HT1080 (cell line): ENCODE data around the gene CPNE4. TPM values are rescaled to one million over a fixed set of nuclear protein-coding genes. Genes with fewer than 3 reads are reported as not detected.

Experiments used
- DNase-seq: peaks from one replicate; pipeline ENCODE4 v3.0.0-alpha.2; 2015; ENCODE audit warnings: low read depth
- total RNA-seq: library from RNA; depleted of rRNA; stranded (reverse); fragments of >200 nt; shearing (Covaris generic); gene quantifications from 2 replicates; pipeline ENCODE4 v1.2.3, GENCODE V29; 2014

Gene CPNE4
- total RNA-seq, 1 experiment from 2014 or later: not detected

DNA sequence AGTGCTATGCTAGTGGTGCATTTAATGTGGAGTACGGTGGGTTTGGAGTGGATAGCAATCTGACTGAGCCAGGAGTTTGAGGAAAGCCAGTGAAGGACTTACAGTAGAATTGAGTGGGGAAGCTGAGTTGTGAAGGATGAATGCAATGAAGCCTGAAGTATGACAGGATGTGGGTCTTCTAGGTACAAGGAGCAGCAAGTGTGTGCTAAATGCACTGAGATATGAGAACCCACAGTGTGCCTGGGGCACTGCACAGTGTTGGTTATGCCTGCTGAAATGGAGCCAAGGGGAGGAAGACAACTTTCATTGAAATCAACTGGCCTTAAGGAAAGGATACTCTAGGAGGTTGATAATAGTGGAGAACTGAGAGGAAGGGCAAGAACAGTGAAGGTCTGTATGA is 426.5 kb downstream of the CPNE4 start:
- DNase-seq: peak; percentile 21

DNA sequence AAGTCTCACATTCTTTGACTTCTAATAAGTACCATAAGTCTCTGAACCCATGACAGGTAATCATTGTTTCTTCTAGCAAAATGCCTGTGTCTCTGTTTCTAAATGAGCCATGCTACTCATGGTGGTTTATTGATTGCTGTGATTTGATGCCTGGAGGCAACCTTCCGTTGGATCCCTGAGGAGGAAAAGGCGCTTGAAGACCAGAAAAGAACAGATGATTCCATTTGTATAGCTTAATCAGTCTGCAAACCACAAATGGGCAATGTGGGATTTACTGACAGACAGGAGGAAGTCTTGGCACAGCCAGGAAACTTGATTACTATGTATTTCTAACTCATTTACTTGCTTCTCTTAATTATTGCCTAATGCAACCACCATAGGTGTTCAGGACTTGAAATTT is 428.9 kb downstream of the CPNE4 start:
- no peak for DNase-seq

DNA sequence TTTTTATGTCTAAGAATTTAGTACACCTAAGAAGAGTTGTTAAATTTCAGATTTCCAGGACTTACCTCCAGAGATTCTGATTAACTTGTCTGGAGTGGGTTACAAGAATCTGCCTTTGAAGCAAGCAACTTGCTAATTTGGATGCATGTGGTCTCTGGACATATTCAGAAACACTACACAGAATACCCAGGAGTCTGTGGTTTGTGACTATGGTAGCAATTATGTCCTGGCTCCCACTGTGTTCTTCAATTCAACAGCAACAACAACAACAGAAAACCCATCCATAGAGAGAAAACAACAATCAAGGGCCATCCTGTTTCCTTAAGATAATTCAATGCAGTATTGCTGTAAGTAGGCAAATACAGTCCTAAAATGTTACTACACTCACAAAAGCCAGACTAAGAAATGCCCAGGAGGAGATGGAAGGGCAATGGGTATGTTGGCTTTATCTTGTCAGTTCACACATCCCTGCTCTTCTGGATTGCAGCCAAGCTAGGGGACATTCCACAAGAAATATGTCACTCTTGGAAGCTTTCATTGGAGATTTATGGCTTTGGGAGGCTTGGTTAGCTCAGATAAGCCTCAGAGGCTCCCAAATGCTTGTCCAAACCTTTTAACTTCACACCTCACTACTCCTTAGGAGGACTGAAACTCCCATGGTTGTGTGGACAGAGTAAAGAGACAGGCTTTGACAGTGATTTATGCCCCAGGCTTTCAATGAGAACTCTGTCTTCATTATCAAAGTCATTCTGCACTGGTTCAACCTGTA is 432.6 kb downstream of the CPNE4 start:
- no peak for DNase-seq

DNA sequence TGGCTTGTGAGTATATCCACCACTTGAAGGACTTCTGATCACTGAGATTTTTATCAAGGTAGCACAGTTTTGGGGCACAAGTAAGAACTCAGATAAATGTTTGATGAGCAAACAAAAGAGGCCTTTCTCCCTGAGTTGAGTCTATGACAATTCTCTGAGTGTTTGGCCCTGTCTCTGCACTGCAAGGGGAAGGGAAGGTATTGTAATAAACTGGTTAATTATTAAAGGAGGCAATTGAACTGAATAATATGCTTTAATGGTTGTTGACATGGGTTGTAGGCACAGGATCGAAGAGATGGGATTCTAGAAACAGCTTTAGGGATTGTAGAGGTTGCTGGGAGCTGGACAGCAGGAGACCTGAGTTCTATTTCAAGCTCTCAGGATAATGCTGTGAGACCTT is 437.0 kb downstream of the CPNE4 start:
- no peak for DNase-seq

DNA sequence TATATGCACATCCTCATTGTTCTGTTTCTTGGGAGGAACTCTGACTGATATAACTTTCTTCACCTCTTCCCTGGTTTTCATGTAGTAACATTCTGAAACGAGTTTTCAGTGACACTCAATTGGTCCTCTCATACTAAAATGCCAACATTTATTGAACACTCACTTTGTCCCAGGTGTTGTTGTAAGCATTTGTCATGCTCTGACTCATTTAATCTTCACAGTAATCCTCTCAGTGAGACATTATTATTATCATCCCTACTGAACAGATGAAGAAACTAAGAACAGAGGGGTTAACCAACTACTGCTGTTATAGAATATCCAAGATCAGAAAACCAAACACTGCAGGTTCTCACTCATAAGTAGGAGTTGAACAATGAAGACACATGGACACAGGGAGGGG is 437.9 kb downstream of the CPNE4 start:
- DNase-seq: peak; percentile 25

DNA sequence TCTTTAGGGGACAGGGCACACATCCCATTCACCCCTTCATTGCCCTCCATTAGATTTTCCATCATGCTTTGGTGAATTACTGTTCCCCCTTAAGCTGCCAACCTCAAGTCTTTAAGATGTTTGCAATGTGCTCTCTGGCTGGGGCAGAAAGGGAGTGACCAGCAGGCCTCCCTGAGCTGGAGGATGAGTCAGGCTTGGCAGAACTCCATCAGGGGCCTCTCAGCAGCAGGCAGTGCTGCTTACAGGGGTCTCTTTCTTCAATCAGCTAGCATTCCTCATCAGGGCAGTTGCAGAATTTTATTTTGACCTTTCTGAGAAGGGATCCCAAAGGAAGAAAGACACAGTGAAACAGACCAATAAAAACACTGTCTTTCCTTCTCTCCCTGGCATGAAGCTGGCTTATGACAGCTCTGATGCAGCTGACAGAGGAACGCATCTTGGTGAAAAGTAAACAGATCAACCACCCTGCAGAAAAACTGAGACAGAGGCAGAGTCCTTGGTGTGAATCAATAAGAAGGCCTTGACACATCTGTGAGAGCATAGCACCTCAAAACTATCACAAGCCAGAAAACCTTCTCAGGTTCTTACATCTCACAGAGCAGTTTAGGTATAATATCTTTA is 443.3 kb downstream of the CPNE4 start:
- DNase-seq: peak; percentile 75

DNA sequence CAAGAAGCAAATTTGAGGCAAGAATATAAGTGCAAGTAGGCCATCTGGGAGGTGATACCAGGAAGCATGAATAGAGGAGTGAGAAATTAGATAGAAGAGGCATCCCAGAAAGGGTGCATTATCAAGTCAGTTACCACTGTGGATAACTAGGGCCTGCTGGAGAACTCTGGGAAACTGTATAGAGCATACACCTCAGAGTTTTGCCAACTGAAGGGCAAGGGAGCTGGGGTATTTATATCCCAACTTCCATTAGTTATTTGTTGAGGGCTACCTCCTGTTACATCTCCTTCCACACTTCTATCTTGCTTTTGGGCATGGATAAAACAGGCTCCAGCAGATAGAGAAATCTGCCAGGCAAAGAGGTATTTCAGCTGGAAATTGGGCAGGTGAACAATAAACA is 448.5 kb downstream of the CPNE4 start:
- DNase-seq: no peak

DNA sequence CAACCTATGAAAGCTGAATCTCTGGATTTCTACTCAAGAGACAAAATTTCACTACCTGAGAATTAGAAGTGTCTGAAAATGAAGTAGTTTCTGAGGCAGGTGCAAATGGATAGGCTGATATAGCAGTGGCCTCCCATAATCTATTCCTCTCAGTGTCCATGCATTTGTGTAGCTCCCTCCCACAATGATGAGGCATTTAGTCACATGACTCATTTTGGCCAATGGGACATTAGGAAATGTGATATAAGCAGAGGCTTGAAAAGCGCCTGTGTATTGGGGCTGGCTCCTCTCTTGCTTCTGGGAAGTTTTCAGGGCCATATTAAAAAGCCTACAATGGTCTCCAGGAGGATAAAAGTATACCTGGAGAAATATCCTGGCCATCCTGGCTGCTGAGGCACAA is 452.4 kb downstream of the CPNE4 start:
- DNase-seq: peak; percentile 43

DNA sequence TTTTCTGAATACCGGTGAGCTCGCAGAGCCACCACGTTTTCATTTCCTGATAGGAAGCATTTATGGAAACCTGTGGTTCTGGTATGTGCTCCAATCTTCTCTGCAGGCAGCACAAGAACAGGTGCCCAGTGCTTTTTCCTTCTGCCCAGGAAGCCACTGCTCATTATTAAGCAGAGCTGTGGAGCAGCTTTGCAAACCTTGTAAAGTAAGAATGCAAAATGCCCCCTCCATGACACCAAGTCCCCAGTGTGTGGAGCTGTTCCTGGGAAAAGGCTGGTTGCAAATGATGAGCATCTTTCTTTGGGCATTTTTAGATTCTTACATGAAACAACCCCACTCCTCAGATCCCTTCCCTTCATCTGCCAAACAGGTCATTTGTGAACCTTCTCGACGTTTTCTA is 466.4 kb downstream of the CPNE4 start:
- no peak for DNase-seq

DNA sequence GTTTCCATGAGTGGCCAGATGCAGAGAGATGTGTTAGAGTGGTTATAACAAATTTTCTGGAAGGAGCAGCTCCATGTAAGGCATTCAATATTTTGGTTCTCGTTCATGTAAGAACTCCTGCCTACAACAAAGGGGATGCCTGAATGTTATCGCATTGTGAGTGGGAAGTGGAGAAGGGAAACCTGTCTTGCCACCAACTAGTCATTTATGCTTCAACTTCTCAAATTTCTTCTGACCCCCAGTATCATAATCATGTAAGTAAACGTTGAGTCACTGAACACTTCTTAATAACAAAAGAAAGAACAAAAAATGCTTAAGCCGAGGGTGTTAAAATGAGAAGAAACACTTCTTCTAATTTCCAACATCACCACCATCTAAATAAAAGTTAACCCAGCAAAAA is 470.0 kb downstream of the CPNE4 start:
- no peak for DNase-seq

DNA sequence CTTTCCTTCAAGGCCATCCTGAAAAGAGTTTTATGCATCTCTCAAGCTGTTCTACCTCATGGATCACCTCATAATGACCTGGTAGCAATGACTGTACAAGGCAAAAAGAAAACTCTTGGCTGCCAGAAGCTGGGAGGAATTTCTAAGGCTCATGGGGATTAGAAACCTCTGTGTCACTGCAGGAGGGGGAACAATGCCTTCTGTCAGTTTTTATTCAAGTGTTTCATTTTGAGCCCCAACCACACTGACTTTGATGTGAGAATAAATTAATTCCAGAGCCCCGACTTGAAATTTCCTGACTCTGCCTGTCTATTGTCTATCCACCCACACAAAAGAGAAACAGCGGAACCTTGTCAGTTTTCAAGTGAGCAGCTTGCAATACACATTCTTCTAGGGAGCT is 473.3 kb downstream of the CPNE4 start:
- DNase-seq: peak; percentile 9

DNA sequence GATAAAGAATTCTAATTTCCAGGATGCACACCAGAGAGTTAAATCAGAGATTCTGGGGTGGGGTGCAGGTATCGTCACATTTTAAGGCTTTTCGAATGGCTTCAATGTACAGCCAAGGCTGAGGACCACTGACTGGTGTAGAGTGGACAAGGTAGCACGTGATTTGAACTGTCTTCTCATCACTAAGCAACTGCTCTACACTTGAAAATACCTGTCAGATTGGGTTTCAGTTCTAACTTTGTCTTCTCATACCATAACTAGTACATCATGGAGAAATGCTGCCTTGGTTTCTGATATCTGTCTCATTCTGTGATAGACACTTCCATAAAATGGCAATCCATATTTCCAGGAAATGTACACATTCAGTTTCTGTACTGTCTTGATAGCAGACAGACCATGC is 474.0 kb downstream of the CPNE4 start:
- no peak for DNase-seq

DNA sequence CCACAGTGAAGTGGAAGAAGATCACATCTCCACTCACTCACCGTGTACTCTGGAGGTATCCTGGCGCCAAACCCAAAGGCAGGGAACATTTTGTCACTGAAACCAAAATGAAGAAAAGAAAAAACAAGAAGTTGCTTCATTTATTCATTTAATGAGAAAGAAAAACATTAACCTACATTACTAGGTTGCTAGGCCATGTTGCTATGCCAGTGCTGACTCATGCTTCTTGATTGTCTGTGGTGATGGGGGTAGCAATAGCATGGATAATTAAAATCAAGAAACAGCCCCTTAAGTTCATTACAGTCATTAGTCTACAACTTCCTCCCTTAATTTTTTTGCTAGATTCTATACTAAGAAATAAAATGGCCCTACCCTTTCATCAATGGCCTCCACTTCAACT is 479.4 kb downstream of the CPNE4 start:
- no peak for DNase-seq

DNA sequence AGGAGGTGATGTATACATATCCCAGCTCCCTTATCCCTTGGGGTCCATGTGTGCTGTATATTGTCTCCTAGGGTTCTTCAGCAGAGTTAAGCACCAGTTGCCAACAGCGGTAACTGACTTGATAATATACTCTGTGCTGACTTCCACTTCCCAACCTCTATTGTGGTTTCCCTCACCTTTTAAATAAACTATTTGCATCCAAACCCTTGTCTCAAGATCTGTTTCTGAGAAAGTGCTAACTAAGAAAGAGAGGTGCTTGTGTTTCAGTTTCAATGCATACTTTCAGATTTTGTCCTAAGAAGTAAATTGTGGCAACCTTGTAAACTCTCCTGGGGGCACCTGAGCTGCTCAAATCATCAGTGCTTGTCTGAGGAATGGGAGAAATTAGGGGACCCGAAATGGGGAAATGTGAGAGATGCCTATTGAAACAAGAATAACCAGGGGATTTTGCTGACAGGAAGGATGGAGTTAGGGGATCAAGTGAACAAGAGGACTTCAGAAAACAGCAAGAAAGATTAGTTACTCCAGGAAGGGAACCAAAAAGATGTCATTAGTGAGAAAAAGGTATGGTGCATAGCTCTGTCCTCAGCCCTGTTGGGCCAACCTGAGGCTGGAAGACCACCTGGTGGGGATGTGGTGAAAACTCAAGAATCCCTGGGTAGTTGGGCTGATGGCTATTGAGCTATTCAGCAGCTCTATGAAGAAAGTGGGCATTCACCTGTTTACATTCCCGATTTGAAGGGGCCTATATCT is 481.1 kb downstream of the CPNE4 start:
- DNase-seq: no peak

DNA sequence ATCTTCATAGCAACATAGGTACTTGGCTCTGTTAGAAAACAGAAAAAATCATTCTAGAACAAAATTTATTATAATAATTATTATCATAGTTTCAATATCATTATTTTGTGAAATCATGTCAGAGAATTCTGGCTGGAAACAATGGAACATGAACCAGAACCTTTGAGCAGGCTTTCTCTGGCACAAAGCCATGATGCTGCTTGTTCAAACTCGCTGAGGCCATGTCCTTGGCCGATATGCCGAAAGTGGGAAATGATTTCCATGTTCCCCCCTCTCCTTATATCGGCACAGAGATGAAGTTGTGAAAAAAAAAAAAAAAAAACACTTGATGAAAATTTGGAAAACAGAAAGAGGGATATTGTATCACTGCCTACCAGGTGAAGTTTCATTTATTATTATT is 483.1 kb downstream of the CPNE4 start:
- DNase-seq: no peak

DNA sequence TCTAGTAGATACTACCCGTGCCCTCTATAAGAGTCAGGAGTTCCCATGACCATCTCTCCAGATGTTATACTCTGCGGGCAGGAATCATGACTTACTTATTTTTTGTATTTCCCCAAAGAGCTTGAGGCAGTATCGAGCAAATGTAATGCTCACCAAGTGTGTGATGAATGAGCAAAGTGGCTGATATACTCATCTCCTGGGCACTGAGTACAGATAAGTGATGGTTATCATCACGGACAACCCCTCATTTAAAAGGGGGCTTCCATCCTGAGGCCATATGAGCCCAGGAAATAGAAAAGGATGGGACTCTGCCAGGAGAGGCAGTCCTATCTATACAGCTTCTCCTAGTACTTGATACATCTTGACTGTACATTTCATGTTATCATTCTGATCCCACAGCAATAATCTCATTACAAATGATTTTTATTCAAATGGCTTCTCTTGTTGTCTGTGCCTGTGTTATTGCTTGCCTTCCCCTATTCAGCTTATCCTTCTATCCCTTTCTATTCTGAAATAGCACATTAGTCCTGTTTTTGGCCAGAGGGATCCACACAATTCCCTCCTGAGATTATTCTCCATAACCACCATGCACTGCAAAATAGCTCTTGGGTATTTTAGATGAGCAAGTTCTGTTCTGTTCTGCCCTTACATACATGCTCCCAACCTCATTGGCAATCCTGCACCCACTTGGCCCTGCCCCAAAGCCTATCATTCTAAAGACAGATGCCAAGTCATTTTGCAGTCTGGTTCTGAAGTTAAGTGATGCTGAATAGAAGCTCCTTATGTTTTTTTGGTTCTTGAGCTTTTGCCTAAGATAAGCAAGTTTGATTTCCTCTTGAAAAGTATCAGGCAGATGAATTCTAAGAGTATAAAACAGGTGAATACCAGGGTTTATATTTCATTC is 484.0 kb downstream of the CPNE4 start:
- no peak for DNase-seq

DNA sequence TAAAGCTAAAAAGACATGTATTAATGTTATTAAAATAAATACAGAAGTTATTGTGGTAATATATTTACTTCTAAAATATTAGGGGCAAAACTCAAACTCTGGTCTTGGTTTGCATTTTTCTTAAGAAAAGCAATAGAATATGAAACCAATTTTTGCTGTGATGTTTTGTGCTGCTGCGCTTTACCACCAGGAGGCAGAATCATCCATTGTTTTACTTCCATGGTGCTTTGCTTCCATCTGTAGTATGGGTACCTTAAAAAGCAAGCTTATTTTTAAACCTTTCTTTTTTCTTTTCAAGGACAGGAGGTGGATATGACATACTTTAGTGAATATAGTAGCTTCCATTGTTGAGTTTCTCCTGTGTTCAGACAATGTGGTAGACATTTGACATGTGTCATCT is 485.5 kb downstream of the CPNE4 start:
- DNase-seq: peak; percentile 25

DNA sequence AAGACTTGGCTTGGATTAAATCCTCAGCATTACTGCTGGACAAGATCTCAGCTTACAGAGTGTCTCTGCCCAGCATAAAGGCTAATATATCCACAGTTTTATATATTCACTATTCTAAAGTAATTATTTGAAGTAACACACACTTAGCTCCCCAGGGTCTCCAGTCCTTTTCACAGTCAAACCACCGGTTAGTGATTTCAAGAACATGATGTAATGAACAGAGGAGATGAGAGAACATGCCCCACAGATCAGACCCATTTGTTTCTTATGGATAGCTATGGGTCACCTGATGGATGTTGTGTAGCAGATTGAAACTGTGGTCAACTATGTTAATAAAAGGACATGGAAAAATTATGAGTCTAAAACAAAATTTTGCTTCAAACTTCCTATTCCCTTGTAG is 487.2 kb downstream of the CPNE4 start:
- no peak for DNase-seq

DNA sequence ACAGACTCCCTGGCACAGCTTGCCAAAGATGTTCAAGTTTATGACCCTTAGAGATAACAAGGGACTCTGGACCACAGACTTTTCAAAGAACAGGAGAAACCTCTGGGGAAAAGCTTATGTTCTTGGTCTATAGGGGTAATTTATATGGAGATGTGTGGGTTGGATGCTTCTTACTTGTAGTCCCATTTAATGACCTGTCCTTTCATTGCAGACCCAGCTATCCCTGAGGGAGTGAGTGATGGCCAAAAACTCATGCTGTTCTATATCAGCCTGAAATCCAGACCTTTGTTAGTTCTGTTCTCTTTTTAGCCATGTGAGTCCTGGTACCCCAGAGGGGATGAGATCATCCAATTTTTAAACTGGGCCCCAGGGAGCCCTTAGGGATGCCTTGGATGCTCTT is 488.4 kb downstream of the CPNE4 start:
- DNase-seq: no peak

DNA sequence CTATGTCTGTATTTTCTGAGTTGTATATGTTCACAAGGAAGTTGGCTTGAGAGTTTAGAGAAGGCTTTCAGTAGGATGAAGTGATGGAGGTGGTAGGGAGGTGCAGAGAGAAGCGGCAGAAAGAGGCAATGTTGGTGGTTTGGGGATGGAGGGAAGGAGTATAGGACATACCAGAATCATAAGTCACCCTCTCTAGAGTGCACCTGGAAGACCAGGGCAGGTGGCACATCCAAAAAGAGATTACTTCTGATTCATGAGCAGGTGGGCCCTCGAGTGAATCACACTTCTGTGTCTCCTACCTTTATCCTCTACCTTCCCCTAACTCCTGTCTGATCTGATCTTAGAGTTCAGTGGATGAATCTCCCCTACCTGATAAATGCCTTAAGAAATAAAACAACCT is 490.3 kb downstream of the CPNE4 start:
- DNase-seq: no peak

DNA sequence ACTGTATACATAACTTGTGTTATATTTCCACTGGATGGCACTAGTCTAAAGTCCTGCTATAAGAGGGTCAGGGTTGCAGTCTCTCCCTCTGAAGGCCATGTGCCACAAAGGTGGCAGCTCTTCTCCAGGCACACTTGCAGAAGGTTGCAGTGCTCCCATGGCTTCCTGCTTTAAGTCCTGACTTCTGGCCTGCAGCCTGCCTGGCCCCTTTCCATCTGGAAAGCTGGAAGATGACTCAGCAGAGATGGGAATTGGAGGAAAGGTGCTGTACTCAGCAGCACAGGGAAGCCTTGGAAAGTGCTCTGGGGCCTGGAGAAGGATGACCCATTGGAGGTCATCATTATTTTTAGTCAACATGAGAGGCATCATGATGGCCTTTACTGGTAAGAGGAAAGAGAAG is 491.1 kb downstream of the CPNE4 start:
- peak; percentile 95 for DNase-seq

DNA sequence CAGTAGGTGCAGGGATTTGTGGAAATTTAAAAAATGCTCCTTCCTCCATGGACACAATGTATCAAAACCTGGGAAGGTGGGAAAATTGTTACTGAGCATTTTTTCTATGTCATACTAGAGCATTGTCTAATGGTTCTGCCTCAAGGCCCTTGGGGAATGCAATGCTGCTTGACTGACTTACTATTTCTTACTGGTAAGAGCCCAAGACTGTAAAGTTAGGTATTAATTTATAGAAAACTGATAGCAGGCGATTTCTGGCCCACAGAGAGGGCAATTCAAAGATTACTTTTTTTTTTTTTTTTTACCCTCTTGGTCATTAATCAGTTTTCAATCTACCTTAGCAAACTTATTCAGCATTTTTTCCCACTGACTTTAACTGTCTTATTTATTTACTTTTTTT is 493.5 kb downstream of the CPNE4 start:
- DNase-seq: no peak
